Trophoblast cell (in vitro differentiated cells and primary cell): ENCODE measurements around the gene PDE11A.

ENCODE experiments used
- DNase-seq, 2 donors: peaks; one replicate each; pipeline ENCODE4 v3.0.0-alpha.2; 2016
- H2AFZ ChIP-seq: 2 replicates; pipeline ENCODE4 v1.6.1; 2013; ENCODE audit warnings: low read length, moderate library complexity, mild to moderate bottlenecking; ENCODE audit not compliant: insufficient read depth, poor library complexity
- H2AK5ac ChIP-seq: 2 replicates; pipeline ENCODE4 v1.6.1; 2013; ENCODE audit warnings: mild to moderate bottlenecking, low read length
- H2BK120ac ChIP-seq: 2 replicates; pipeline ENCODE4 v1.6.1; 2013; ENCODE audit warnings: low read length, mild to moderate bottlenecking, moderate library complexity; ENCODE audit not compliant: insufficient read depth, poor library complexity
- H2BK12ac ChIP-seq: 2 replicates; pipeline ENCODE4 v1.6.1; 2013; ENCODE audit warnings: mild to moderate bottlenecking, low read length, moderate library complexity
- H2BK5ac ChIP-seq: 2 replicates; pipeline ENCODE4 v1.6.1; 2013; ENCODE audit warnings: low read length, low read depth, moderate library complexity, mild to moderate bottlenecking; ENCODE audit not compliant: poor library complexity
- H3K14ac ChIP-seq: 2 replicates; pipeline ENCODE4 v1.6.1; 2013; ENCODE audit warnings: mild to moderate bottlenecking, low read length
- H3K18ac ChIP-seq: 2 replicates; pipeline ENCODE4 v1.6.1; 2013; ENCODE audit warnings: mild to moderate bottlenecking, low read length
- H3K23ac ChIP-seq: 2 replicates; pipeline ENCODE4 v1.6.1; 2013; ENCODE audit warnings: low read length
- H3K27ac ChIP-seq: 2 replicates; pipeline ENCODE4 v1.5.1; 2013; ENCODE audit warnings: low read depth, mild to moderate bottlenecking, inconsistent platforms, low read length, moderate library complexity
- H3K27me3 ChIP-seq: 2 replicates; pipeline ENCODE4 v1.6.1; 2013; ENCODE audit warnings: inconsistent platforms, mild to moderate bottlenecking, low read length, moderate library complexity; ENCODE audit not compliant: insufficient read depth
- H3K36me3 ChIP-seq, 2 experiments: 1 replicate in 1 of 2; 2 replicates in 1 of 2; pipeline ENCODE4 v1.6.1; 2013; ENCODE audit warnings: low read length in 2 of 2, mild to moderate bottlenecking in 2 of 2, moderate library complexity in 1 of 2; ENCODE audit not compliant: insufficient read depth in 2 of 2, control insufficient read depth in 1 of 2
- H3K4ac ChIP-seq: 2 replicates; pipeline ENCODE4 v1.6.1; 2013; ENCODE audit warnings: low read depth, mild to moderate bottlenecking, low read length, moderate library complexity
- H3K4me1 ChIP-seq, 2 experiments: 1 replicate in 1 of 2; 2 replicates in 1 of 2; pipeline ENCODE4 v1.6.1; 2013; ENCODE audit warnings: low read length in 2 of 2, mild to moderate bottlenecking in 2 of 2, moderate library complexity in 1 of 2; ENCODE audit not compliant: insufficient read depth in 2 of 2, control insufficient read depth in 1 of 2
- H3K4me2 ChIP-seq: 2 replicates; pipeline ENCODE4 v1.6.1; 2013; ENCODE audit warnings: inconsistent platforms, mild to moderate bottlenecking, low read length, moderate library complexity
- H3K4me3 ChIP-seq: 2 replicates; pipeline ENCODE4 v1.5.1; 2013; ENCODE audit warnings: mild to moderate bottlenecking, low read depth, low read length, inconsistent platforms
- H3K79me1 ChIP-seq: one replicate; pipeline ENCODE4 v1.6.1; 2013; ENCODE audit warnings: low read length
- H3K79me2 ChIP-seq: 2 replicates; pipeline ENCODE4 v1.6.1; 2013; ENCODE audit warnings: low read length, mild to moderate bottlenecking; ENCODE audit not compliant: control insufficient read depth, insufficient read depth, poor library complexity
- H3K9ac ChIP-seq: 2 replicates; pipeline ENCODE4 v1.6.1; 2013; ENCODE audit warnings: mild to moderate bottlenecking, low read length
- H3K9me3 ChIP-seq: 2 replicates; pipeline ENCODE4 v1.6.1; 2013; ENCODE audit warnings: low read depth, mild to moderate bottlenecking, control low read depth, inconsistent platforms, low read length; ENCODE audit not compliant: insufficient read depth
- H4K12ac ChIP-seq: 2 replicates; pipeline ENCODE4 v1.6.1; 2013; ENCODE audit warnings: low read depth, mild to moderate bottlenecking, low read length, moderate library complexity
- H4K8ac ChIP-seq: 2 replicates; pipeline ENCODE4 v1.6.1; 2013; ENCODE audit warnings: low read depth, mild to moderate bottlenecking, low read length, moderate library complexity
- H4K91ac ChIP-seq: one replicate; pipeline ENCODE4 v1.6.1; 2013; ENCODE audit warnings: low read depth, mild to moderate bottlenecking, low read length, moderate library complexity
- WGBS: extraction: QIAGEN DNeasy Blood & Tissue Kit; methylation state at CpG from one replicate; pipeline ENCODE4 v1.1.7; 2013; ENCODE audit warnings: missing lambda C conversion rate; ENCODE audit not compliant: insufficient read length, insufficient coverage; ENCODE audit errors: extremely low coverage; 5-methylcytosine and 5-hydroxymethylcytosine counted together

Gene PDE11A

DNA sequence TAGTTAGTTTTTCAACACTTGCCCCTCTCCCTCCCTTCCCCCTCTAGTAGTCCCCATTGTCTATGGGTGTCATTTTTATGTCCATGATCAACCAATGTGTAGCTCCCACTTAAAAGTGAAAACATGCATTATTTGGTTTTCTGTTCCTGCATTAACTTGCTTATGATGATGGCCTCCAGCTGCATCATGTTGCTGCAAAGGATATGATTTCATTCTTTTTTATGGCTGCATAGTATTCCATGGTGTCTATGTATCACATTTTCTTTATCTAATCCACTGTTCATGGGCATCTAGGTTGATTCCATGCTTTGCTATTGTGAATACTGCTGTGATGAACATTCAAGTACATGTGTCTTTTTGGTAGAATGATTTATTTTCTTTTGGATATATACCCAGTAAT, 70.5 kb downstream of the PDE11A start:
- Histone ChIP-seq H4K12ac (no peak overlapping the region), H3K4ac (no peak overlapping the region), H4K8ac (no peak overlapping the region), H3K27me3 (no peaks in the 10 kb centered on the region), H2BK120ac (no peak overlapping the region), H3K27ac (no peak overlapping the region), H2BK12ac (no peak overlapping the region), H2BK5ac (no peak overlapping the region), H3K79me1 (no peaks in the 10 kb centered on the region), H3K4me1 (no peaks in the 10 kb centered on the region), H2AK5ac (no peak overlapping the region), H3K18ac (no peak overlapping the region), H3K9ac (no peak overlapping the region), H3K4me2 (no peak overlapping the region), H3K23ac (no peak overlapping the region), H4K91ac (no peak overlapping the region), H3K9me3 (no peaks in the 10 kb centered on the region), H3K14ac (no peak overlapping the region), H3K4me3 (no peak overlapping the region), H3K36me3 (no peaks in the 10 kb centered on the region), H3K79me2 (no peaks in the 10 kb centered on the region), H2AFZ (no peak overlapping the region)
- no peak for DNase-seq

GRCh38 chr2:177998996-177999395, 73.6 kb downstream of the PDE11A start:
- no peaks in the 10 kb centered on the region for H3K4me1 ChIP-seq
- no peaks in the 10 kb centered on the region for H3K79me2 ChIP-seq
- DNase-seq, result no peak
- no peak overlapping the region for H3K4me3 ChIP-seq
- no peak overlapping the region for H3K4me2 ChIP-seq
- no peak overlapping the region for H2AFZ ChIP-seq
- WGBS, result no CpG with 5 or more reads among the region's 4 CpGs
- no peak overlapping the region for H4K12ac ChIP-seq
- no peak overlapping the region for H3K4ac ChIP-seq
- H4K8ac ChIP-seq, result no peak overlapping the region
- no peak overlapping the region for H3K27ac ChIP-seq
- H4K91ac ChIP-seq, result no peak overlapping the region
- H2BK5ac ChIP-seq, result no peak overlapping the region
- H3K36me3 ChIP-seq, result no peaks in the 10 kb centered on the region
- no peak overlapping the region for H2AK5ac ChIP-seq
- H3K79me1 ChIP-seq, result no peaks in the 10 kb centered on the region
- no peak overlapping the region for H3K9ac ChIP-seq
- no peaks in the 10 kb centered on the region for H3K9me3 ChIP-seq
- no peak overlapping the region for H3K23ac ChIP-seq
- no peak overlapping the region for H3K18ac ChIP-seq
- no peak overlapping the region for H2BK12ac ChIP-seq
- H3K14ac ChIP-seq, result no peak overlapping the region
- no peak overlapping the region for H2BK120ac ChIP-seq
- H3K27me3 ChIP-seq, result no peaks in the 10 kb centered on the region

- no peak overlapping the region for H3K23ac ChIP-seq
- no peaks in the 10 kb centered on the region for H3K79me1 ChIP-seq
- no peak overlapping the region for H3K4me3 ChIP-seq
- H2BK12ac ChIP-seq, result no peak overlapping the region
- H3K9ac ChIP-seq, result no peak overlapping the region
- H3K4me1 ChIP-seq, result no peaks in the 10 kb centered on the region
- H3K9me3 ChIP-seq, result no peaks in the 10 kb centered on the region
- H2AK5ac ChIP-seq, result no peak overlapping the region
- no peak for DNase-seq
- H4K12ac ChIP-seq, result no peak overlapping the region
- no peaks in the 10 kb centered on the region for H3K79me2 ChIP-seq
- H3K27ac ChIP-seq, result no peak overlapping the region
- no peak overlapping the region for H3K14ac ChIP-seq
- H3K4ac ChIP-seq, result no peak overlapping the region
- no peak overlapping the region for H3K4me2 ChIP-seq
- no CpG with 5 or more reads among the region's 2 CpGs for WGBS
- no peak overlapping the region for H4K8ac ChIP-seq
- no peaks in the 10 kb centered on the region for H3K27me3 ChIP-seq
- no peak overlapping the region for H2BK120ac ChIP-seq
- no peak overlapping the region for H2BK5ac ChIP-seq
- H3K18ac ChIP-seq, result no peak overlapping the region
- H2AFZ ChIP-seq, result no peak overlapping the region
- H3K36me3 ChIP-seq, result no peaks in the 10 kb centered on the region
- no peak overlapping the region for H4K91ac ChIP-seq
Measured at GRCh38 chr2:177998006-177998405, 74.6 kb downstream of the PDE11A start.

- Histone ChIP-seq H2BK120ac (no peak overlapping the region), H3K9me3 (no peaks in the 10 kb centered on the region), H3K79me1 (no peaks in the 10 kb centered on the region), H3K4ac (no peak overlapping the region), H2AK5ac (no peak overlapping the region), H3K27ac (no peak overlapping the region), H3K23ac (peak overlapping the region; percentile 61), H4K8ac (no peak overlapping the region), H4K12ac (no peak overlapping the region), H3K4me2 (no peak overlapping the region), H2BK5ac (no peak overlapping the region), H2BK12ac (no peak overlapping the region), H3K9ac (peak overlapping the region; percentile 76), H3K36me3 (no peaks in the 10 kb centered on the region), H3K14ac (no peak overlapping the region), H3K4me1 (no peaks in the 10 kb centered on the region), H2AFZ (no peak overlapping the region), H4K91ac (no peak overlapping the region), H3K27me3 (no peaks in the 10 kb centered on the region), H3K4me3 (no peak overlapping the region), H3K79me2 (no peaks in the 10 kb centered on the region), H3K18ac (no peak overlapping the region)
- no CpG with 5 or more reads among the region's 2 CpGs for WGBS
- DNase-seq, result no peak
Measured at GRCh38 chr2:177992992-177993391, 79.6 kb downstream of the PDE11A start.
